ENCODE measurements around the gene HPRT1. TPM values are rescaled to one million over a fixed set of nuclear protein-coding genes. Genes with fewer than 3 reads are reported as not detected.

Gene HPRT1, protein sequence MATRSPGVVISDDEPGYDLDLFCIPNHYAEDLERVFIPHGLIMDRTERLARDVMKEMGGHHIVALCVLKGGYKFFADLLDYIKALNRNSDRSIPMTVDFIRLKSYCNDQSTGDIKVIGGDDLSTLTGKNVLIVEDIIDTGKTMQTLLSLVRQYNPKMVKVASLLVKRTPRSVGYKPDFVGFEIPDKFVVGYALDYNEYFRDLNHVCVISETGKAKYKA
- total RNA-seq = 17.3 to 22.4 TPM (median 17.4 TPM) in 3 replicates
- long read RNA-seq, partial matches to known transcripts = 1 of 2 reads
- long read RNA-seq, other reads (novel, unspliced or antisense) = 0 of 2 reads

DNA sequence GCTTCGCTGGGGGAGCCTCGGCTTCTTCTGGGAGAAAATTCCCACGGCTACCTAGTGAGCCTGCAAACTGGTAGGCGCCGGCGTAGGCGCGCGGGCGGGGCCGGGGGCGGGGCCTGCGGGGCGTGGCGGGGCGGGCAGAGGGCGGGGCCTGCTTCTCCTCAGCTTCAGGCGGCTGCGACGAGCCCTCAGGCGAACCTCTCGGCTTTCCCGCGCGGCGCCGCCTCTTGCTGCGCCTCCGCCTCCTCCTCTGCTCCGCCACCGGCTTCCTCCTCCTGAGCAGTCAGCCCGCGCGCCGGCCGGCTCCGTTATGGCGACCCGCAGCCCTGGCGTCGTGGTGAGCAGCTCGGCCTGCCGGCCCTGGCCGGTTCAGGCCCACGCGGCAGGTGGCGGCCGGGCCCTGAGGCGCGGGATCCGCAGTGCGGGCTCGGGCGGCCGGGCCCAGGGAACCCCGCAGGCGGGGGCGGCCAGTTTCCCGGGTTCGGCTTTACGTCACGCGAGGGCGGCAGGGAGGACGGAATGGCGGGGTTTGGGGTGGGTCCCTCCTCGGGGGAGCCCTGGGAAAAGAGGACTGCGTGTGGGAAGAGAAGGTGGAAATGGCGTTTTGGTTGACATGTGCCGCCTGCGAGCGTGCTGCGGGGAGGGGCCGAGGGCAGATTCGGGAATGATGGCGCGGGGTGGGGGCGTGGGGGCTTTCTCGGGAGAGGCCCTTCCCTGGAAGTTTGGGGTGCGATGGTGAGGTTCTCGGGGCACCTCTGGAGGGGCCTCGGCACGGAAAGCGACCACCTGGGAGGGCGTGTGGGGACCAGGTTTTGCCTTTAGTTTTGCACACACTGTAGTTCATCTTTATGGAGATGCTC, at the start of gene HPRT1:
TSS of gene HPRT1 (plus strand) at position 161 of the 857 bp plus-strand sequence. CDS start at position 308, 147 bp downstream.
- Mint-ChIP-seq H3K27me3 (ENCODE audit: low read depth) (no peaks in the 10 kb centered on the region), H3K9me3 (ENCODE audit: low read depth) (no peaks in the 10 kb centered on the region), H3K36me3 (ENCODE audit: low read depth) (no peaks in the 10 kb centered on the region), H3K4me3 (ENCODE audit: unreplicated experiment) (peak within 1 kb of the TSS; percentile 80), H3K4me1 (ENCODE audit: low read depth) (peaks cover 9% of the 10 kb centered on the region), H3K27ac (ENCODE audit: unreplicated experiment) (peak within 1 kb of the TSS; percentile 91)
- TF ChIP-seq, protein P1, sequence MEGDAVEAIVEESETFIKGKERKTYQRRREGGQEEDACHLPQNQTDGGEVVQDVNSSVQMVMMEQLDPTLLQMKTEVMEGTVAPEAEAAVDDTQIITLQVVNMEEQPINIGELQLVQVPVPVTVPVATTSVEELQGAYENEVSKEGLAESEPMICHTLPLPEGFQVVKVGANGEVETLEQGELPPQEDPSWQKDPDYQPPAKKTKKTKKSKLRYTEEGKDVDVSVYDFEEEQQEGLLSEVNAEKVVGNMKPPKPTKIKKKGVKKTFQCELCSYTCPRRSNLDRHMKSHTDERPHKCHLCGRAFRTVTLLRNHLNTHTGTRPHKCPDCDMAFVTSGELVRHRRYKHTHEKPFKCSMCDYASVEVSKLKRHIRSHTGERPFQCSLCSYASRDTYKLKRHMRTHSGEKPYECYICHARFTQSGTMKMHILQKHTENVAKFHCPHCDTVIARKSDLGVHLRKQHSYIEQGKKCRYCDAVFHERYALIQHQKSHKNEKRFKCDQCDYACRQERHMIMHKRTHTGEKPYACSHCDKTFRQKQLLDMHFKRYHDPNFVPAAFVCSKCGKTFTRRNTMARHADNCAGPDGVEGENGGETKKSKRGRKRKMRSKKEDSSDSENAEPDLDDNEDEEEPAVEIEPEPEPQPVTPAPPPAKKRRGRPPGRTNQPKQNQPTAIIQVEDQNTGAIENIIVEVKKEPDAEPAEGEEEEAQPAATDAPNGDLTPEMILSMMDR (IDR thresholded peaks at IDR 0.05) = no peak
- DNase-seq (ENCODE audit: low spot score) = peak; percentile 92

DNA sequence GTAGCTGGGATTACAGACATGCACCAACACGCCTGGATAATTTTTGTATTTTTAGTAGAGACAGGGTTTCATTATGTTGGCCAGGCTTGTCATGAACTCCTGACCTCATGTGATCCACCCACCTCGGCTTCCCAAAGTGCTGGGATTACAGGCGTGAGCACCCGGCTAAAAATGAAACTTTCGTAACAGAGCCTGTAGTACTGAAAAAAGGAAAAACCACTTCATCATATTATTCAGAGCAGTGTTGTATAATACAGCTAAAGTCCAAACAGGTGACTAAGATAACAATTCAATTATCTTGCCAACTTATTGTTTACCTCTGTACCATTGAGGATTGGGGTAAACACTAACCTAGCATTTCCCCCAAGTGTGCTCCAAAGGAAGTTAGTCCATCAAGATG, 43.9 kb upstream of the HPRT1 start:
- no peak overlapping the region for H3K27ac Mint-ChIP-seq (ENCODE audit: unreplicated experiment)
- no peaks in the 10 kb centered on the region for H3K4me1 Mint-ChIP-seq (ENCODE audit: low read depth)
- TF ChIP-seq, protein P1 (IDR thresholded peaks at IDR 0.05) = no peak

DNA sequence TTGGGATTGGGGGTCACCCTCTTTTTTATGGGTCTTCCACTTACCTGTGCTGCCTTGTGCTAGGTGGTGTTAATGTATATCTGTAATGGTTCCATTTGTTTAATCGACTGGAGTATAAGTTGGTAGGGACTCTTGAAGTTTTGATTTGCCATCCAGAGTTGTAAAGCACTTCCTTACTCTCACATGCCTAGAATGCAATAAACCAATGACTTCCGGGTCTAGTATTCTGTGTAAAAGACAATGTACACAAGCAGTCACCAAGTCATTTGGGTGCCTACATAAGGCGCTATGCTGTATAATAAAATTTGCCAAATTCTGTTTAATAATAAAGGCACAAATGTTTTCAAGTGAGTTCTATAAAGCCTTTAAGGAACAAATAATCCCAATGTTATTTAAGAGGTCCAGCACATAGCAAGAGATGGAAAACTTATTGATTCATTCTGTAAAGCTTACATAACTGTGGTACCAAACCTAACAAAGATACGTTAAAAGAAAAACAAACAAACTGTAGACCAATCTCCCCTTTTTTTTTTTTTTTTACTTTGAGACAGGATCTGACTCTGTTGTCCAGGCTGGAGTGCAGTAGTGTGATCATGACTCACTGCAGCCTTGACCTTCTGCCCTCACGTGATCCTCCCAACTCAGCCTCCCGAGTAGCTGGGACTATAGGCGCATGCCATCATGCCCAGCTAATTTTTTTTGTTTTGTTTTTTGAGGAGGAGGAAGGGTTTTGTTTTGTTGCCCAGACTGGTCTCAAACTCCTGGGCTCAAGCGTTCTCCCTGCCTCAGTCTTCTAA, 41.5 kb upstream of the HPRT1 start:
- Mint-ChIP-seq H3K4me1 (ENCODE audit: low read depth) (no peaks in the 10 kb centered on the region), H3K27me3 (ENCODE audit: low read depth) (no peaks in the 10 kb centered on the region), H3K36me3 (ENCODE audit: low read depth) (peaks cover 6% of the 10 kb centered on the region)

More for the DNA sequence above, 43.9 kb upstream of the HPRT1 start:
- DNase-seq (ENCODE audit: low spot score) = no peak
- peaks cover 6% of the 10 kb centered on the region for H3K36me3 Mint-ChIP-seq (ENCODE audit: low read depth)
- no peaks in the 10 kb centered on the region for H3K9me3 Mint-ChIP-seq (ENCODE audit: low read depth)
- no peaks in the 10 kb centered on the region for H3K27me3 Mint-ChIP-seq (ENCODE audit: low read depth)
- H3K4me3 Mint-ChIP-seq (ENCODE audit: unreplicated experiment) = no peak overlapping the region

DNA sequence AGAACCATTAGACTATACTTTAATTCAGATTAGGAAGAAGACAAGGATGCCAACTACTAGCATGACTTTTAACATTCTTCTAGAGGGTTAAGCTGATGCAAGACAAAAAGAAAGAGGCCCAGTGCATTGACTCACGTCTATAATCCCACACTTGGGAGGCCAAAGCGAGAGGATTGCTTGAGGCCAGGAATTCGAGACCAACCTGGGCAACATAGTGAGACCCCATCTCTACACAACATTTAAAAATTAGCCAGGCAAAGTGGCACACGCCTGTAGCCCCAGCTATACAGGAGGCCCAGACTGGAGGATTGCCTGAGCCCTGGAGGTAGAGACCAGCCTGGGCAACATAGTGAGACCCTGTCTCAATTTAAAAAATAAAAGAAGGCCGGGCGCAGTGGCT, 40.2 kb upstream of the HPRT1 start:
- peaks cover 3% of the 10 kb centered on the region for H3K27me3 Mint-ChIP-seq (ENCODE audit: low read depth)
- H3K27ac Mint-ChIP-seq (ENCODE audit: unreplicated experiment) = no peak overlapping the region
- no peak for DNase-seq (ENCODE audit: low spot score)
- H3K4me1 Mint-ChIP-seq (ENCODE audit: low read depth) = no peaks in the 10 kb centered on the region
- H3K4me3 Mint-ChIP-seq (ENCODE audit: unreplicated experiment) = no peak overlapping the region
- peaks cover 6% of the 10 kb centered on the region for H3K36me3 Mint-ChIP-seq (ENCODE audit: low read depth)
- TF ChIP-seq, protein P1 (IDR thresholded peaks at IDR 0.05) = no peak
- no peaks in the 10 kb centered on the region for H3K9me3 Mint-ChIP-seq (ENCODE audit: low read depth)

More for the DNA sequence above, 41.5 kb upstream of the HPRT1 start:
- H3K9me3 Mint-ChIP-seq (ENCODE audit: low read depth) = no peaks in the 10 kb centered on the region
- TF ChIP-seq, protein P1 (IDR thresholded peaks at IDR 0.05) = no peak
- DNase-seq (ENCODE audit: low spot score) = no peak
- H3K4me3 Mint-ChIP-seq (ENCODE audit: unreplicated experiment) = no peak overlapping the region
- H3K27ac Mint-ChIP-seq (ENCODE audit: unreplicated experiment) = no peak overlapping the region

DNA sequence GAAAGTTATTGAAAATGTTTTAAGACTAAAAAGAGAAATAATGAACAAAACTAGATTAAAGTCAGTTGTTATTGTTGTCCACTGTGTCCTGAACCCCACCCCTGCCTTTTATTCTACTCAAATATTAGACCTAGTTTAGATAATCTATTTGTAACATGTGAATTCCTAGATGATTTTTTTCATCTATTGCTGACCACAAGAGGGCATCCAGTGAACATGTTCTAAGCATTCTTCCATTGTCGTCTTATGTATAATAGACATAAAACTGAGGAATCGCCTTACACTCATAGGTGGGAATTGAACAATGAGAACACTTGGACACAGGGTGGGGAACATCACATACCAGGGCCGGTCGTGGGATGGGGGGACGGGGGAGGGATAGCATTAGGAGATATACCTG, 36.4 kb upstream of the HPRT1 start:
- Mint-ChIP-seq H3K9me3 (ENCODE audit: low read depth) (no peaks in the 10 kb centered on the region), H3K4me3 (ENCODE audit: unreplicated experiment) (no peak overlapping the region), H3K27me3 (ENCODE audit: low read depth) (peaks cover 6% of the 10 kb centered on the region), H3K4me1 (ENCODE audit: low read depth) (no peaks in the 10 kb centered on the region), H3K36me3 (ENCODE audit: low read depth) (peaks cover 2% of the 10 kb centered on the region), H3K27ac (ENCODE audit: unreplicated experiment) (no peak overlapping the region)
- no peak for DNase-seq (ENCODE audit: low spot score)
- TF ChIP-seq, protein P1 (IDR thresholded peaks at IDR 0.05) = peak; percentile 76
